ENCODE results near the gene PSME4.

PSME4 gene

GRCh38 chr2:53911434-53912189 lies 59.2 kb downstream of the PSME4 start:
- in situ Hi-C loops (cut with MboI; ENCODE audit: low pct_unique_long_range_greater_than_20kb, low sequenced_read_pairs) = no loop called here
- no peak for DNase-seq

GRCh38 chr2:53907582-53907981 lies 63.2 kb downstream of the PSME4 start:
- DNase-seq = no peak
- in situ Hi-C loops (cut with MboI; ENCODE audit: low pct_unique_long_range_greater_than_20kb, low sequenced_read_pairs) = no loop called here

GRCh38 chr2:53905396-53905795 lies 65.4 kb downstream of the PSME4 start:
- no peak for DNase-seq
- in situ Hi-C loops (cut with MboI; ENCODE audit: low pct_unique_long_range_greater_than_20kb, low sequenced_read_pairs) = no loop called here

- in situ Hi-C loops (cut with MboI; ENCODE audit: low pct_unique_long_range_greater_than_20kb, low sequenced_read_pairs) = no loop called here
- DNase-seq = no peak
These were observed 67.8 kb downstream of the PSME4 start for GRCh38 chr2:53903011-53903410.

GRCh38 chr2:53901192-53901591 lies 69.6 kb downstream of the PSME4 start:
- DNase-seq = no peak
- in situ Hi-C loops (cut with MboI; ENCODE audit: low pct_unique_long_range_greater_than_20kb, low sequenced_read_pairs) = no loop called here

GRCh38 chr2:53896864-53897263 lies 73.9 kb downstream of the PSME4 start:
- in situ Hi-C loops (cut with MboI; ENCODE audit: low pct_unique_long_range_greater_than_20kb, low sequenced_read_pairs) = no loop called here
- no peak for DNase-seq

- in situ Hi-C loops (cut with MboI; ENCODE audit: low pct_unique_long_range_greater_than_20kb, low sequenced_read_pairs) = no loop called here
- no peak for DNase-seq
These were observed 84.2 kb downstream of the PSME4 start for GRCh38 chr2:53886406-53887280.

GRCh38 chr2:53884883-53885282 lies 85.9 kb downstream of the PSME4 start:
- in situ Hi-C loops (cut with MboI; ENCODE audit: low pct_unique_long_range_greater_than_20kb, low sequenced_read_pairs) = no loop called here
- no peak for DNase-seq

GRCh38 chr2:53881986-53882385 lies 88.8 kb downstream of the PSME4 start:
- in situ Hi-C loops (cut with MboI; ENCODE audit: low pct_unique_long_range_greater_than_20kb, low sequenced_read_pairs) = no loop called here
- DNase-seq = no peak

- in situ Hi-C loops (cut with MboI; ENCODE audit: low pct_unique_long_range_greater_than_20kb, low sequenced_read_pairs) = no loop called here
- DNase-seq = no peak
These were observed 89.4 kb downstream of the PSME4 start for GRCh38 chr2:53881360-53881759.

- in situ Hi-C loops (cut with MboI; ENCODE audit: low pct_unique_long_range_greater_than_20kb, low sequenced_read_pairs) = no loop called here
- DNase-seq = no peak
These were observed 90.0 kb downstream of the PSME4 start for GRCh38 chr2:53880756-53881155.

GRCh38 chr2:53877556-53877955 lies 93.2 kb downstream of the PSME4 start:
- in situ Hi-C loops (cut with MboI; ENCODE audit: low pct_unique_long_range_greater_than_20kb, low sequenced_read_pairs) = no loop called here
- DNase-seq = no peak

- in situ Hi-C loops (cut with MboI; ENCODE audit: low pct_unique_long_range_greater_than_20kb, low sequenced_read_pairs) = no loop called here
- no peak for DNase-seq
These were observed 93.7 kb downstream of the PSME4 start for GRCh38 chr2:53877112-53877511.

GRCh38 chr2:53874401-53874950 lies 96.3 kb downstream of the PSME4 start:
- DNase-seq = no peak
- in situ Hi-C loops (cut with MboI; ENCODE audit: low pct_unique_long_range_greater_than_20kb, low sequenced_read_pairs) = no loop called here

GRCh38 chr2:53867773-53868172 lies 103.0 kb downstream of the PSME4 start:
- in situ Hi-C loops (cut with MboI; ENCODE audit: low pct_unique_long_range_greater_than_20kb, low sequenced_read_pairs) = no loop called here

GRCh38 chr2:53867169-53867568 lies 103.6 kb downstream of the PSME4 start:
- no peak for DNase-seq
- in situ Hi-C loops (cut with MboI; ENCODE audit: low pct_unique_long_range_greater_than_20kb, low sequenced_read_pairs) = no loop called here

More at GRCh38 chr2:53867773-53868172, 103.0 kb downstream of the PSME4 start:
- no peak for DNase-seq

GRCh38 chr2:53865962-53866361 lies 104.8 kb downstream of the PSME4 start:
- in situ Hi-C loops (cut with MboI; ENCODE audit: low pct_unique_long_range_greater_than_20kb, low sequenced_read_pairs) = no loop called here
- DNase-seq = no peak

- DNase-seq = no peak
- in situ Hi-C loops (cut with MboI; ENCODE audit: low pct_unique_long_range_greater_than_20kb, low sequenced_read_pairs) = no loop called here
These were observed 105.5 kb downstream of the PSME4 start for GRCh38 chr2:53865264-53865663.

GRCh38 chr2:53863538-53864227 lies 107.1 kb downstream of the PSME4 start:
- in situ Hi-C loops (cut with MboI; ENCODE audit: low pct_unique_long_range_greater_than_20kb, low sequenced_read_pairs) = no loop called here
- no peak for DNase-seq

GRCh38 chr2:53861824-53862223 lies 109.0 kb downstream of the PSME4 start:
- DNase-seq = no peak
- in situ Hi-C loops (cut with MboI; ENCODE audit: low pct_unique_long_range_greater_than_20kb, low sequenced_read_pairs) = no loop called here

Measured in KBM-7 (cell line).